ENCODE results near the gene OR5K4. TPM values are rescaled to one million over a fixed set of nuclear protein-coding genes. Genes with fewer than 3 reads are reported as not detected.

Gene OR5K4
- total and polyA plus RNA-seq, 2 of the 8 experiments (the other 6 are each of a cell fraction or from before 2014, with no cell fraction given): not detected

- no peak for TF ChIP-seq CBX8 (IDR thresholded peaks at IDR 0.05; ENCODE audit: borderline replicate concordance, low read depth, low read length)
- no peak for TF ChIP-seq ZNF274 (IDR thresholded peaks at IDR 0.05; ENCODE audit: borderline replicate concordance, extremely low read depth, low read length)
- TF ChIP-seq NRF1 (IDR thresholded peaks at IDR 0.05; ENCODE audit: low read depth, low read length): no peak
Measured at GRCh38 chr3:98404010-98404409, 50.4 kb downstream of the OR5K4 start (continued).

Other genes starting within 250 kb of the OR5K4 start
- not detected in 2 replicates for gene OR5H1, start 223.1 kb upstream of the OR5K4 start, total RNA-seq (2021; fragmentation: NEBNext Ultra II Directional; extraction: Animal tissue kit (Norgen Biotek cat#: 25700))
- not detected in 2 replicates for gene OR5H1, start 223.1 kb upstream of the OR5K4 start, polyA plus RNA-seq (2011; rRNA removed)
- not detected in 2 replicates for gene OR5H14, start 206.4 kb upstream of the OR5K4 start, total RNA-seq (2021; fragmentation: NEBNext Ultra II Directional; extraction: Animal tissue kit (Norgen Biotek cat#: 25700))
- gene OR5H14, start 206.4 kb upstream of the OR5K4 start, polyA plus RNA-seq (2011; rRNA removed): not detected in 2 replicates
- gene OR5H15, start 187.2 kb upstream of the OR5K4 start, total RNA-seq (2021; fragmentation: NEBNext Ultra II Directional; extraction: Animal tissue kit (Norgen Biotek cat#: 25700)): not detected in 2 replicates
- gene OR5H15, start 187.2 kb upstream of the OR5K4 start, polyA plus RNA-seq (2011; rRNA removed): not detected in 2 replicates
- not detected in 2 replicates for gene OR5H6, start 89.6 kb upstream of the OR5K4 start, total RNA-seq (2021; fragmentation: NEBNext Ultra II Directional; extraction: Animal tissue kit (Norgen Biotek cat#: 25700))
- gene OR5H6, start 89.6 kb upstream of the OR5K4 start, polyA plus RNA-seq (2011; rRNA removed): 0.06 TPM in 1 of 2 replicates, not detected in the other
- gene OR5H2, start 71.3 kb upstream of the OR5K4 start, total RNA-seq (2021; fragmentation: NEBNext Ultra II Directional; extraction: Animal tissue kit (Norgen Biotek cat#: 25700)): not detected in 2 replicates
- not detected in 2 replicates for gene OR5H2, start 71.3 kb upstream of the OR5K4 start, polyA plus RNA-seq (2011; rRNA removed)
- not detected in 2 replicates for gene OR5K3, start 36.8 kb downstream of the OR5K4 start, total RNA-seq (2021; fragmentation: NEBNext Ultra II Directional; extraction: Animal tissue kit (Norgen Biotek cat#: 25700))
- not detected in 2 replicates for gene OR5K3, start 36.8 kb downstream of the OR5K4 start, polyA plus RNA-seq (2011; rRNA removed)
- not detected in 2 replicates for gene OR5K1, start 109.3 kb downstream of the OR5K4 start, total RNA-seq (2021; fragmentation: NEBNext Ultra II Directional; extraction: Animal tissue kit (Norgen Biotek cat#: 25700))
- gene OR5K1, start 109.3 kb downstream of the OR5K4 start, polyA plus RNA-seq (2011; rRNA removed): not detected in 2 replicates
- not detected in 2 replicates for gene OR5K2, start 143.8 kb downstream of the OR5K4 start, total RNA-seq (2021; fragmentation: NEBNext Ultra II Directional; extraction: Animal tissue kit (Norgen Biotek cat#: 25700))
- gene OR5K2, start 143.8 kb downstream of the OR5K4 start, polyA plus RNA-seq (2011; rRNA removed): not detected in 2 replicates
- 68.2 and 69.1 TPM in 2 replicates for gene CLDND1, start 169.0 kb downstream of the OR5K4 start, total RNA-seq (2021; fragmentation: NEBNext Ultra II Directional; extraction: Animal tissue kit (Norgen Biotek cat#: 25700))
- gene CLDND1, start 169.0 kb downstream of the OR5K4 start, polyA plus RNA-seq (2011; rRNA removed): 104 and 152 TPM in 2 replicates
- gene GPR15, start 178.1 kb downstream of the OR5K4 start, total RNA-seq (2021; fragmentation: NEBNext Ultra II Directional; extraction: Animal tissue kit (Norgen Biotek cat#: 25700)): not detected in 2 replicates
- gene GPR15, start 178.1 kb downstream of the OR5K4 start, polyA plus RNA-seq (2011; rRNA removed): not detected in 2 replicates
- 27.0 and 29.2 TPM in 2 replicates for gene CPOX, start 239.8 kb downstream of the OR5K4 start, total RNA-seq (2021; fragmentation: NEBNext Ultra II Directional; extraction: Animal tissue kit (Norgen Biotek cat#: 25700))
- gene CPOX, start 239.8 kb downstream of the OR5K4 start, polyA plus RNA-seq (2011; rRNA removed): 15.2 and 17.4 TPM in 2 replicates

All from H1 (cell line).